Measurements from ENCODE around the gene ANKRD52. TPM values are rescaled to one million over a fixed set of nuclear protein-coding genes. Genes with fewer than 3 reads are reported as not detected.

Gene ANKRD52
- total and polyA plus RNA-seq, 9 of the 15 experiments (the other 6 are each of a cell fraction or from before 2014, with no cell fraction given) = 0.52 to 46.8 (median 7.9) TPM

- TF ChIP-seq GTF2F1 (IDR thresholded peaks at IDR 0.05; ENCODE audit: low read depth, low read length) (0 out of 2 replicates have a peak, but pooled peaks have one; percentile 40), SREBF2 (CRISPR knock-in tag; IDR thresholded peaks at IDR 0.05) (no peak), ZNF143 (CRISPR knock-in tag; IDR thresholded peaks at IDR 0.05) (no peak; the same call in 1 of the 2 replicates), SAFB2 (IDR thresholded peaks at IDR 0.05; ENCODE audit: borderline replicate concordance, low read depth, low read length, severe bottlenecking) (no peak), JUN (IDR thresholded peaks at IDR 0.05; ENCODE audit: borderline replicate concordance, low read depth, low read length) (peak; percentile 8; the same call in 1 of the 2 replicates), JUN (CRISPR knock-in tag; IDR thresholded peaks at IDR 0.05; ENCODE audit: borderline replicate concordance) (0 out of 2 replicates have a peak, but pooled peaks have one; percentile 31), MAFF (IDR thresholded peaks at IDR 0.05; ENCODE audit: low read length) (no peak), FOXP1 (CRISPR knock-in tag; IDR thresholded peaks at IDR 0.05) (peak; percentile 80; the same call in 1 of the 2 replicates), ZNF224 (CRISPR knock-in tag; IDR thresholded peaks at IDR 0.05) (no peak), ZZZ3 (IDR thresholded peaks at IDR 0.05) (no peak), ZNF785 (CRISPR knock-in tag; IDR thresholded peaks at IDR 0.05) (no peak), CHD2 (IDR thresholded peaks at IDR 0.05; ENCODE audit: low read depth, low read length) (no peak), ATF1 (CRISPR knock-in tag; IDR thresholded peaks at IDR 0.05) (no peak), ATF1 (tag; IDR thresholded peaks at IDR 0.05) (peak; percentile 94), HDAC1 (IDR thresholded peaks at IDR 0.05) (peak in 1 of 2 experiments; percentile 30; a peak in 2 of 4 replicates), STAT5A (IDR thresholded peaks at IDR 0.05; ENCODE audit: borderline replicate concordance, low read length) (no peak), BHLHE40 (IDR thresholded peaks at IDR 0.05; ENCODE audit: low read length) (peak; percentile 50), MAFG (tag; conservative IDR thresholded peaks at IDR 0.05) (no peak), RBM34 (IDR thresholded peaks at IDR 0.05; ENCODE audit: borderline replicate concordance, insufficient read depth, low read length) (no peak), SUPT5H (IDR thresholded peaks at IDR 0.05) (peak; percentile 92), FOXA3 (CRISPR knock-in tag; conservative IDR thresholded peaks at IDR 0.05 in 1 of 2, IDR thresholded peaks at IDR 0.05 in 1 of 2) (no peak; a peak in 1 of 4 replicates), MTA3 (IDR thresholded peaks at IDR 0.05; ENCODE audit: borderline replicate concordance) (no peak; the same call in 1 of the 2 replicates), NCOA4 (IDR thresholded peaks at IDR 0.05; ENCODE audit: partially characterized antibody) (no peak), PRPF4 (IDR thresholded peaks at IDR 0.05; ENCODE audit: insufficient read depth, low read depth, low read length, poor library complexity, severe bottlenecking) (no peak), ZNF77 (CRISPR knock-in tag; IDR thresholded peaks at IDR 0.05) (no peak), GABPB1 (CRISPR knock-in tag; IDR thresholded peaks at IDR 0.05) (peak; percentile 92), ZSCAN29 (IDR thresholded peaks at IDR 0.05) (peak; percentile 95)
- TF ChIP-seq, protein P1, sequence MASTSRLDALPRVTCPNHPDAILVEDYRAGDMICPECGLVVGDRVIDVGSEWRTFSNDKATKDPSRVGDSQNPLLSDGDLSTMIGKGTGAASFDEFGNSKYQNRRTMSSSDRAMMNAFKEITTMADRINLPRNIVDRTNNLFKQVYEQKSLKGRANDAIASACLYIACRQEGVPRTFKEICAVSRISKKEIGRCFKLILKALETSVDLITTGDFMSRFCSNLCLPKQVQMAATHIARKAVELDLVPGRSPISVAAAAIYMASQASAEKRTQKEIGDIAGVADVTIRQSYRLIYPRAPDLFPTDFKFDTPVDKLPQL (IDR thresholded peaks at IDR 0.05; ENCODE audit: extremely low read depth, insufficient read length) = no peak
These were observed 36.2 kb downstream of the ANKRD52 start, which contains the start of gene RNF41 (continued) for GRCh38 chr12:56221757-56222530.

Data from K562 (cell line).